Measurements from ENCODE around the gene ALKBH1.

The ALKBH1 gene

GRCh38 chr14:77691259-77691658, 16.6 kb downstream of the ALKBH1 start:
- no peak for TF ChIP-seq CTCF (IDR thresholded peaks at IDR 0.05; ENCODE audit: low read depth, low read length)
- Histone ChIP-seq H3K27ac (no peak overlapping the region), H3K27me3 (ENCODE audit: insufficient read depth, low read depth, severe bottlenecking) (no peaks in the 10 kb centered on the region), H3K4me3 (ENCODE audit: low read depth, low read length) (no peak overlapping the region), H3K9me3 (ENCODE audit: severe bottlenecking) (no peaks in the 10 kb centered on the region), H3K36me3 (peaks cover 24% of the 10 kb centered on the region)
- DNase-seq, result no peak

GRCh38 chr14:77682158-77682553, 25.7 kb downstream of the ALKBH1 start:
- no peak for DNase-seq
- TF ChIP-seq CTCF (IDR thresholded peaks at IDR 0.05; ENCODE audit: low read depth, low read length), result no peak
- no peaks in the 10 kb centered on the region for H3K9me3 ChIP-seq (ENCODE audit: severe bottlenecking)
- H3K36me3 ChIP-seq, result peaks cover 11% of the 10 kb centered on the region
- no peak overlapping the region for H3K27ac ChIP-seq
- no peaks in the 10 kb centered on the region for H3K27me3 ChIP-seq (ENCODE audit: insufficient read depth, low read depth, severe bottlenecking)
- no peak overlapping the region for H3K4me3 ChIP-seq (ENCODE audit: low read depth, low read length)

- Histone ChIP-seq H3K4me3 (ENCODE audit: low read depth, low read length) (no peak overlapping the region), H3K27me3 (ENCODE audit: insufficient read depth, low read depth, severe bottlenecking) (no peaks in the 10 kb centered on the region), H3K9me3 (ENCODE audit: severe bottlenecking) (no peaks in the 10 kb centered on the region), H3K36me3 (peaks cover 11% of the 10 kb centered on the region), H3K27ac (no peak overlapping the region)
- DNase-seq, result no peak
- TF ChIP-seq CTCF (IDR thresholded peaks at IDR 0.05; ENCODE audit: low read depth, low read length), result no peak
Observed at GRCh38 chr14:77681196-77682157, 26.3 kb downstream of the ALKBH1 start.

GRCh38 chr14:77674931-77675330, 32.9 kb downstream of the ALKBH1 start:
- peaks cover 40% of the 10 kb centered on the region for H3K36me3 ChIP-seq
- no peaks in the 10 kb centered on the region for H3K27me3 ChIP-seq (ENCODE audit: insufficient read depth, low read depth, severe bottlenecking)
- no peak overlapping the region for H3K4me3 ChIP-seq (ENCODE audit: low read depth, low read length)
- no peak overlapping the region for H3K27ac ChIP-seq
- no peaks in the 10 kb centered on the region for H3K9me3 ChIP-seq (ENCODE audit: severe bottlenecking)
- TF ChIP-seq CTCF (IDR thresholded peaks at IDR 0.05; ENCODE audit: low read depth, low read length), result no peak
- no peak for DNase-seq

- no peak for TF ChIP-seq CTCF (IDR thresholded peaks at IDR 0.05; ENCODE audit: low read depth, low read length)
- Histone ChIP-seq H3K27me3 (ENCODE audit: insufficient read depth, low read depth, severe bottlenecking) (no peaks in the 10 kb centered on the region), H3K27ac (no peak overlapping the region), H3K9me3 (ENCODE audit: severe bottlenecking) (no peaks in the 10 kb centered on the region), H3K36me3 (peaks cover 34% of the 10 kb centered on the region), H3K4me3 (ENCODE audit: low read depth, low read length) (no peak overlapping the region)
- DNase-seq, result no peak
Observed at GRCh38 chr14:77673193-77673592, 34.6 kb downstream of the ALKBH1 start.
